Stomach (tissue), 4 donors: Measurements from ENCODE around the gene RPL7A.

Experiments used
- CTCF ChIP-seq, 7 experiments: fragments of 450-650 bp in 4 of 7; fragments of 200-600 bp in 3 of 7; sonication (generic) in 3 of 7; IDR thresholded peaks; one replicate each; pipeline ENCODE4 v1.5.1; 2016 to 2019; ENCODE audit warnings: antibody characterized with exemption in 7 of 7, control low read depth in 2 of 7, mild to moderate bottlenecking in 1 of 7
- EP300 ChIP-seq: sonication (generic); formaldehyde crosslinking; IDR thresholded peaks from one replicate; pipeline ENCODE4 v1.6.1; 2017; ENCODE audit warnings: antibody characterized with exemption
- POLR2A ChIP-seq, 4 donors: fragments of 450-650 bp; IDR thresholded peaks; one replicate each; pipeline ENCODE4 v1.6.1; 2016; ENCODE audit warnings: antibody characterized with exemption in 4 of 4, control low read depth in 2 of 4, mild to moderate bottlenecking in 1 of 4, moderate library complexity in 1 of 4
- POLR2AphosphoS5 ChIP-seq, 3 donors: sonication (generic); formaldehyde crosslinking; IDR thresholded peaks; one replicate each; pipeline ENCODE4 v1.6.1; 2016; ENCODE audit warnings: antibody characterized with exemption in 3 of 3

GRCh38 chr9:133307301-133307700 lies 40.7 kb upstream of the RPL7A start:
- TF ChIP-seq CTCF (IDR thresholded peaks at IDR 0.05) (no peak), POLR2A (IDR thresholded peaks at IDR 0.05) (no peak), POLR2AphosphoS5 (IDR thresholded peaks at IDR 0.05) (no peak), EP300 (no peak)
